ENCODE measurements around the gene ALDH16A1.
A peak's percentile ranks its signal among the peaks of the same experiment; 100 is the strongest.

Gene ALDH16A1

DNA sequence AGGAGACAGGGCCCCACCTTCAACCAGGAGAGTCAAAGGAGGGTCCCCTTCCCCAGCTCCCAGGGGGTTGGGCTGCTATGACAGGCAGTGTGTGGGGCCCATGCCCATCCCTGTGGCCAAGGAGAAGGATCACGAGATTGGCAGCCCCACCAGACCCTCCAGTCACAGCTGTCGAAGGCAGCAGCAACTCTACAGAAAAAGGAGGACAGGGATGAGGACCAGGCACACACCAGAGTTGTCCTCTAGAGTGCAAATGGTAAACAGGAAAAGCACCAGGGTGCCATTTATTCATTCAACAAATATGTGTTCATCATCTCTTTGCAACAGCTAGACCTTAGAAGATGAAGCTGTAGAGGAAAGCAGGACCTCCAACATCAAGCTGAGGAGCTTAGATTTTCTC lies 33.9 kb upstream of the ALDH16A1 start:
- Mint-ChIP-seq H3K9me3 (no peaks in the 10 kb centered on the region), H3K4me3 (no peak overlapping the region), H3K27me3 (peaks cover 37% of the 10 kb centered on the region), H3K4me1 (peaks cover 28% of the 10 kb centered on the region), H3K36me3 (peaks cover 2% of the 10 kb centered on the region), H3K27ac (no peak overlapping the region)
- DNase-seq (ENCODE audit: low spot score in 2 of 2) (no peak), ATAC-seq (ENCODE audit: low read depth) (no peak)

DNA sequence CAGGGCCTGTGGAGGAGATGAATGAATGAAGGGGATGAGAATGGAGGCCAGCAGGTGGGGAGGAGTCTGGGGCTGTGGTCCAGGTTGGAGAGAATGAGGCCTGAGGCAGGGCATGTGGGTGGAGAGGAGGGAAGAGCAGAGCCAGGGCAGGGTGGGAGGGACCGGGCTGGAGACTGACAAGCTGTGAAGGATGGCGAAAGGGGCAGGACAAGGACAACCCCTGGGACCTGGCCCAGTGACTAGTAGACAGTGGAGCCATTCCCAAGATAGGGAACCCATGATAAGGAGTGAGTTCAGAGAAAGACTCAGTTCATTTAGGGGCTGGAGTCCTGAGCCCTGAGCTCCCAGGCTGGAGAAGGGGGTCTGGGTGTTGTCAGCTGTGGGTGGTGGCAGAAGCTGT lies 32.8 kb upstream of the ALDH16A1 start:
- ATAC-seq (ENCODE audit: low read depth) = no peak
- H3K9me3 Mint-ChIP-seq = no peaks in the 10 kb centered on the region
- peaks cover 2% of the 10 kb centered on the region for H3K36me3 Mint-ChIP-seq
- no peak overlapping the region for H3K4me3 Mint-ChIP-seq
- no peak overlapping the region for H3K27ac Mint-ChIP-seq
- peaks cover 23% of the 10 kb centered on the region for H3K4me1 Mint-ChIP-seq
- no peak for DNase-seq (ENCODE audit: low spot score in 2 of 2)
- H3K27me3 Mint-ChIP-seq = peaks cover 42% of the 10 kb centered on the region

DNA sequence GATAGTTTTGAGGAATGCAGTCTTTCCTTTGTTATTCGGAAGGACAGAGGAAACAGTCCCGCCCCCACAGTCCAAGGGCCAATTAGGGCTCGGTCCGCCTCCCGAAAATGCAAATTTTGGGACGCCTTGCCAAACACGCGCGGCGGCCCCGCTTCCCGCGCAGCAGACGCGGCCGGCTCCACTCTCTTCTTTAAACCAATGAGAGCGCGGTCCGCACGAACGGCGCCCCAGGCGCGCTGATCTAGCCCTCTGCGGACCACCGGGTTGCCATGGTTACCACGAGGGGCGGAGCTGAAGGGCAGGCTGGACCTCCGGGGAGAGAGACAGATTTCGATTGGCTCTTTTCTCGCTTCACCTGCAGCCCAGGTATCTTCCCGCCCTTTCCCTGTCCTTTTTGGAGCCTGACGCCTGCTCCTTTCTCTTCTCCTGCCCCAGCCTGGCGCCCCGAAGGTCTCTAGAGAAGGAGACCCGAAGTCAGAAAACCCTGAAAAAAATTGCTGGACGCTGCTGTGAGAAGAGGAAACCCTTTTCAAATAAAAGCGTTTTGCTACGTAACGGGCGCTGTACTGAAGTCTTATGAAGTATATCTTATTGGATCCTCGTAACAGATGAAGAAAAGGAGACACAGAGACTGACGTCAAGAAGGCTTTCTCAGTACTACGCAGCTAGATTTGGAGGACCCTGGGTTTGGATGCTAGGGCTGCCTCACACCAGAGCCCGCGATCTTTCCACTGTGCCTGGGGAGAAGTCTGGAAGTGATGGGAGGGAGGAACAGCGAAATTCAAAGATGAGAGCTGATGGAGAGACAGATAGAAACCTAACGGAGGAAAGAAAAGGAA lies 31.8 kb upstream of the ALDH16A1 start:
- peak overlapping the region; percentile 86 for H3K27ac Mint-ChIP-seq
- ATAC-seq (ENCODE audit: low read depth) (peak; percentile 41), DNase-seq (ENCODE audit: low spot score in 2 of 2) (no peak)
- peaks cover 51% of the 10 kb centered on the region for H3K27me3 Mint-ChIP-seq
- H3K9me3 Mint-ChIP-seq = no peaks in the 10 kb centered on the region
- H3K4me3 Mint-ChIP-seq = peak overlapping the region; percentile 37
- peaks cover 25% of the 10 kb centered on the region for H3K4me1 Mint-ChIP-seq
- H3K36me3 Mint-ChIP-seq = peaks cover 2% of the 10 kb centered on the region

DNA sequence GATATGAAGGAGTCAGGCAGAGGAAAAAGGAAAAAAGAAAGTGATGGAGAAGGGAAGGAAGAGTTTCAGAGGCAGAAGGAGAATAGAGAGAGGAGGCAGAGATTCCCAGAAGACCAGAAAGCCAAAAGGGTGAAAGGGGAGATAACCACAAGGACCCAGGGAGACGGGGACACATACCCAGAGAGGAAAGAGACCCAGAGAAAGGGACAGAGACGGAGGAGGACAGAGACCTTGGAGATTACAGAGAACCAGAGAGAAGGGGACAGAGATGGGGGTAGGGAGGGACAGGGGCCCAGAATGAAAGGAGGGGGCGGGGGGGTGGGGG lies 31.2 kb upstream of the ALDH16A1 start:
- H3K27ac Mint-ChIP-seq = peak overlapping the region; percentile 86
- peak overlapping the region; percentile 37 for H3K4me3 Mint-ChIP-seq
- no peaks in the 10 kb centered on the region for H3K9me3 Mint-ChIP-seq

GRCh38 chr19:49422407-49423070 lies 30.5 kb upstream of the ALDH16A1 start:
- DNase-seq (ENCODE audit: low spot score in 2 of 2) = peak in 1 of 2 donors; percentile 24
- no peaks in the 10 kb centered on the region for H3K9me3 Mint-ChIP-seq
- peaks cover 37% of the 10 kb centered on the region for H3K4me1 Mint-ChIP-seq
- H3K4me3 Mint-ChIP-seq = peak overlapping the region; percentile 75
- H3K36me3 Mint-ChIP-seq = peaks cover 4% of the 10 kb centered on the region
- H3K27me3 Mint-ChIP-seq = peaks cover 61% of the 10 kb centered on the region
- ATAC-seq (ENCODE audit: low read depth) = peak; percentile 37
- H3K27ac Mint-ChIP-seq = no peak overlapping the region

More for the DNA sequence above, 31.2 kb upstream of the ALDH16A1 start:
- Mint-ChIP-seq H3K36me3 (peaks cover 2% of the 10 kb centered on the region), H3K27me3 (peaks cover 57% of the 10 kb centered on the region), H3K4me1 (peaks cover 31% of the 10 kb centered on the region)
- DNase-seq (ENCODE audit: low spot score in 2 of 2) (no peak), ATAC-seq (ENCODE audit: low read depth) (no peak)

GRCh38 chr19:49423071-49423984 lies 29.7 kb upstream of the ALDH16A1 start, which contains the start of gene PTH2:
PTH2 (minus strand) TSS chr19:49423441; CDS start chr19:49423339, 102 bp downstream.
- peaks cover 4% of the 10 kb centered on the region for H3K36me3 Mint-ChIP-seq
- H3K4me3 Mint-ChIP-seq = peak within 1 kb of the TSS; percentile 75
- H3K27me3 Mint-ChIP-seq = peaks cover 63% of the 10 kb centered on the region
- ATAC-seq (ENCODE audit: low read depth) = peak; percentile 34
- H3K27ac Mint-ChIP-seq = no peak within 1 kb of the TSS
- peaks cover 41% of the 10 kb centered on the region for H3K4me1 Mint-ChIP-seq
- DNase-seq (ENCODE audit: low spot score in 2 of 2) = no peak
- H3K9me3 Mint-ChIP-seq = no peaks in the 10 kb centered on the region

- ATAC-seq (ENCODE audit: low read depth) = no peak
- DNase-seq (ENCODE audit: low spot score in 2 of 2) = no peak
- Mint-ChIP-seq H3K4me1 (peaks cover 44% of the 10 kb centered on the region), H3K27me3 (peaks cover 63% of the 10 kb centered on the region), H3K36me3 (peaks cover 4% of the 10 kb centered on the region), H3K9me3 (no peaks in the 10 kb centered on the region), H3K4me3 (no peak overlapping the region), H3K27ac (no peak overlapping the region)
Observed at GRCh38 chr19:49423985-49424303, 29.1 kb upstream of the ALDH16A1 start.

DNA sequence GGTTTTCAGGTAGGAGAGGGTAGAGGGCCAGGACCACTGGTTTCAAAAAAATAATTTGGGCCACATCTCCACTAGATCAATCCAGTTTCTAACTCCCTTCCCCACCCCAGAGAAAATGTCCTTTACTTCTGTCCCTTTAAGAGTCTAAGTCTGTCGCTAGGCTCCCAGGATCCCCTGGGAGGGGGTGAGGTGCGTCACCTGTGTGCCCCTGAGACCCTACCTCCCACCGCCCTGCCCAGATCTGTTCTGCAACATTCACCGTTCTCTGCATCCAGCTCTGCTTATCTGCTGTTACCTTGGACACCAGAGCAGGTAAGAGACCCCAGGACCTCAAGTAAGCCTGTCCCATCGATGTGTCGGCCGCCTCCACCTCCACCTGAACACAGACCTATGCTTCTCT lies 27.8 kb upstream of the ALDH16A1 start, which contains the start of gene GFY:
Gene GFY (plus strand): TSS at position 211 of the 400 bp plus-strand sequence. CDS start 1,043 bp downstream, outside the sequence.
- peaks cover 4% of the 10 kb centered on the region for H3K36me3 Mint-ChIP-seq
- no peak within 1 kb of the TSS for H3K4me3 Mint-ChIP-seq
- H3K4me1 Mint-ChIP-seq = peaks cover 52% of the 10 kb centered on the region
- H3K27me3 Mint-ChIP-seq = peaks cover 61% of the 10 kb centered on the region
- H3K27ac Mint-ChIP-seq = no peak within 1 kb of the TSS
- no peak for DNase-seq (ENCODE audit: low spot score in 2 of 2)
- no peak for ATAC-seq (ENCODE audit: low read depth)
- H3K9me3 Mint-ChIP-seq = no peaks in the 10 kb centered on the region

DNA sequence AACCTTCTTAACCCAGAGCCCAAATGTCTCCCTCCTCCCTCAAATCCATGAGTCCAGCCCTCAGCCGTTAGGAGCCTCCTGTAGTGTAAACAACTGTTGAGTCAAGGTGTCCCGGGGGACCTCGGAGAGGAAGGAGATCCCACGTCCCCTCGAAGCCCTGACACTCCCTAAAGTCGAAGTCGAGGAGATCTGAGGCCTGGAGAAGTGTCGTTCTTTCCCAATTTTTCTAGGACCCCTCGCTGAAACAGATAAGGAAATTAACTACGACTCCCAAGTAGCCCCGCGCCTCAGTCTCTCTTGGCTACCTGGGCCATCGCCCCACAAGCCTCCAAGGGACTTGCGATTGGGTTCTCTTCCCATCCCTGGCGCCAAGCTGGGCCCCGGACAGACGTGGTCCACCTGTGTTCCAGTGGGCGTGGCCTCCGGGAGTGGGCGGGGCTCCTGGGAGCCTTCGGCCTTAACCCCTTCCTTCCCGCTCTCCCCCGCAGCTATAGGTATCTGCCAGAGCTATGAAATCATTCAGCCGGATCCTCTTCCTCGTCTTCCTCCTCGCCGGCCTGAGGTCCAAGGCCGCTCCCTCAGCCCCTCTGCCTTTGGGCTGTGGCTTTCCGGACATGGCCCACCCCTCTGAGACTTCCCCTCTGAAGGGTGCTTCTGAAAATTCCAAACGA lies 27.0 kb upstream of the ALDH16A1 start:
- H3K27ac Mint-ChIP-seq = no peak overlapping the region
- H3K4me1 Mint-ChIP-seq = peaks cover 58% of the 10 kb centered on the region
- no peak overlapping the region for H3K4me3 Mint-ChIP-seq
- DNase-seq (ENCODE audit: low spot score in 2 of 2) (peak in 1 of 2 donors; percentile 43), ATAC-seq (ENCODE audit: low read depth) (no peak)
- no peaks in the 10 kb centered on the region for H3K9me3 Mint-ChIP-seq
- H3K27me3 Mint-ChIP-seq = peaks cover 65% of the 10 kb centered on the region
- H3K36me3 Mint-ChIP-seq = peaks cover 4% of the 10 kb centered on the region

DNA sequence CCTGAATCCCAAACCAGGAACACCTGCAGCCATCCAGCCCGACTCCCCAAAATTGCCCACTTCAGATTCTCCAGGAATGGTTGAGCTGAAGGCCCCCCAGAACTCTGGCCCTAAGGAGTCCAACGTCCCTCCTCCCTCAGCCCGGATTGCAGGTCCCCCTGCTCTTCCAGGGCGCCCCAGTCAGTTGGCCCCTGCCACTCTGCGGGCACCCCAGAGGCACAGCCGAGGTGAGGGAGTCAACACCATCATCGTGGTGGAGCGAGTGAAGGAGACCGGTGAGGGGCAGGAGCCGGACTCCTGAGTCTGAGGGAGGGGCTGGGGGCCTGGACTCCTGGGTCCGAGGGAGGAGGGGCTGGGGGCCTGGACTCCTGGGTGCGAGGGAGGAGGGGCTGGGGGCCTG lies 25.7 kb upstream of the ALDH16A1 start:
- peaks cover 64% of the 10 kb centered on the region for H3K27me3 Mint-ChIP-seq
- H3K36me3 Mint-ChIP-seq = peaks cover 4% of the 10 kb centered on the region
- H3K27ac Mint-ChIP-seq = no peak overlapping the region
- no peaks in the 10 kb centered on the region for H3K9me3 Mint-ChIP-seq
- DNase-seq (ENCODE audit: low spot score in 2 of 2) (no peak), ATAC-seq (ENCODE audit: low read depth) (no peak)
- H3K4me1 Mint-ChIP-seq = peaks cover 56% of the 10 kb centered on the region
- no peak overlapping the region for H3K4me3 Mint-ChIP-seq

DNA sequence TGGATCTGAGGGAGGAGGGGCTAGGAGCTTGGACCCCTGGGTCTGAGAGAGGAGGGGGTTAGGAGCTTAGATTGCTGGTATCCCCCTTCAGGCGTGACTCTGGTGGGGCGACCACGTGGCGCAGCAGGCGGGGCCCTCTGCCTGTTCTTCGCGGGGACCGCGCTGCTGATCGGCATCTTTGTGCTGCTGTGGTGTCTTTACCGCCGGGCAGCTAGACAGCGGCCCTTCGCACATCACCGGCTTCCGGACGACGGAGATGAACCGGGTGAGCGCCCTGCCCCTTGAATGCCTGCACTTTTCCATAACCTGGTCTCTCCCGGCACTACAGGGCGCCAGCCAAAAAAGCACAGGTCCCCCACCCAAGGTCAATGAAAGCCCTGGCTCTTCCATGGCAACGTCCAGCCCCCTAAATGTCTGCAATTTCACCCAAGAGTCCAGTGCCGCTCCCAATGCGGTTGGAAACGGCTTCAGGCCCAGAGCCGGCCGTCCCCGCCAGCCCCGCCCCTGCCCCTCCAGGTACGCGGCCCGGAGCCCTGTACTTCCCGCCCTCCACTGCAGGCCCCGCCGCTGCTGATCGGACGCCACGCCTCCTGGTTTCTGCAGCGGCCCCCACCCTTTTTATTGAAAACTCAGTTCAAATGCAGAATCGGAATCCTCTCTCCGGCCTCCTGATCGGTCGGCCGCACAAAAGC lies 25.0 kb upstream of the ALDH16A1 start:
- Mint-ChIP-seq H3K4me3 (peak overlapping the region; percentile 67), H3K27me3 (peaks cover 63% of the 10 kb centered on the region), H3K27ac (no peak overlapping the region), H3K36me3 (peaks cover 4% of the 10 kb centered on the region), H3K9me3 (no peaks in the 10 kb centered on the region), H3K4me1 (peaks cover 52% of the 10 kb centered on the region)
- ATAC-seq (ENCODE audit: low read depth) (peak; percentile 42), DNase-seq (ENCODE audit: low spot score in 2 of 2) (no peak)

DNA sequence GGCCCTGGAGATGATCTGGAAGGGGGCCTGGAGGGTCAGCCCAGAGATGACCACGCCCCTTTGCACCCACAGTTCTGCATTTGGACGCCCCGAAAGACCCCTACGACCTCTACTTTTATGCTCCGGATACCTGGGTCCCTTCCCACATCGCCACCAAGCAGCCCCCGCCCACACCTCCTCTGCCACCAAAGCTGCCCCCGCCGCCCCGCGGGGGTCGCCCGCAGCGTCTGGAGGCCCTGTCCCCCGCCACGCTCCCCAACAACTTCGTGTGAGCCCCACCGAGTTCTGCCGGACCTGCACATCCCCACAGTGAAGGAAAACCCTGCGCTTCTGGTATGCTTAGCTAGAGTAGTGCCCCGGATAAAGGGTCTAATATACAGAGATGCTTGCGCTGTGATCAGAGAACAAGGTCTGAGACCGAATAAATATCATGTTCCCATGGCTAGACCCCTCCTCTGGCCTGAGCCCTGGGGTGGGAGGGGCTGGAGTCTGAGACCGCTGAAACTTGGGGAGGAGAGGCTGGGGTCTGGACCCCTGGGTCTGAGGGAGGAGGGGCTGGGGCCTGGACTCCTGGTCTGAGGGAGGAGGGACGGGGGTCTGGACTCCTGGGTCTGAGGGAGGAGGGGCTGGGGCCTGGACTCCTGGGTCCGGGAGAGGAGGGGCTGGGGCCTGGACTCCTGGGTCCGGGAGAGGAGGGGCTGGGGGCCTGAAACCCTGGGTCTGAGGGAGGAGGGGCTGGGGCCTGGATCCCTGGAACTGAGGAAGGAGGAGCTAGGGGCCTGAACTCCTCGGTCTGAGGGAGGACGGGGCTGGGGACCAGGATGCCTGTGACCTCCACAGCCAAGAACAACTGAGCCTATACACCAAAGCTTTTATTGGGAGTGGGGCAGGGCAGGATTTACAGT lies 24.2 kb upstream of the ALDH16A1 start:
- Mint-ChIP-seq H3K27me3 (peaks cover 65% of the 10 kb centered on the region), H3K4me3 (peak overlapping the region; percentile 67), H3K9me3 (no peaks in the 10 kb centered on the region), H3K27ac (no peak overlapping the region), H3K36me3 (peaks cover 1% of the 10 kb centered on the region), H3K4me1 (peaks cover 50% of the 10 kb centered on the region)
- DNase-seq (ENCODE audit: low spot score in 2 of 2) (no peak), ATAC-seq (ENCODE audit: low read depth) (no peak)
